T-helper 2 cell (primary cell): Measurements from ENCODE around the gene PRKAG1.

ENCODE experiments used
- DNase-seq, 5 experiments: peaks; one replicate each; pipeline versions ENCODE4 v3.0.0 to v3.0.0-alpha.2; 2012 to 2022

The PRKAG1 gene

GRCh38 chr12:48980389-48980952 lies 38.1 kb downstream of the PRKAG1 start:
- peak in 2 of 5 experiments; percentile 33 to 52 for DNase-seq

DNA sequence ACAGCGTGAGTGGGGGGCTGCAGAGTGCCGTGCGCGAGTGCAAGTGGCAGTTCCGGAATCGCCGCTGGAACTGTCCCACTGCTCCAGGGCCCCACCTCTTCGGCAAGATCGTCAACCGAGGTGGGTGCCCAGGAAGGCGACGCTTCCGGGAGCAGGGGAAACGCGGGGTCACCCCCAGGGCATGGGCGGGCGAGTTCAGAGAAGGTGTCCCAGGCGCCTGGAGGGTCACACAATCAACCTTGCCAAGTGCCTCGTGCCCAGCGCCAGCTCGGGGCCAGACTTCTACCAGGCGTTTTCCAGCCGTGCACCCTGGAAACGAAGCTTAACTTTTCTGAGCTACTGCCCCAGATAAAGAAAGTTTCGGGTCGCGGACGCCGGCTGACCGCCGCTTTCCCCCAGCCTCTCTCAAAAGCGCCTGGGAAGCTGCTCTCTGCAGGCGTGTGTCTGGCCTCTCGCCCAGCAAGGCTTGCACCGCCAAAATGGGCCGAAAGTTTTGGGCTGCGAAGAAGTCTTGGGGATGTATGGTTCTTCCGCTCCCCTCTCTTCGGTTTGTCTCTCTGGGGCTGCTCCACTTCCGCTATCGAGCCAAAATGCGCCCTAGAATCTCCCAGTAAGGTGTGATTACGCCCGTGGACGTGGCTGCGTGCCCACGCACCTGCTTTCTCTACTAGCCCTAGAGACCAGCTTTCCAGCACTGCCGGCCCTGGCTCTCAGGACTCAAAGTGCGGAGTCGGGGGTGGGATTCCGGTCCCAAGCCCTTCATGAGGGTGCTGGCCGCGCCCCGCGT lies 38.8 kb downstream of the PRKAG1 start:
- peak in 2 of 5 experiments; percentile 61 to 67 for DNase-seq

DNA sequence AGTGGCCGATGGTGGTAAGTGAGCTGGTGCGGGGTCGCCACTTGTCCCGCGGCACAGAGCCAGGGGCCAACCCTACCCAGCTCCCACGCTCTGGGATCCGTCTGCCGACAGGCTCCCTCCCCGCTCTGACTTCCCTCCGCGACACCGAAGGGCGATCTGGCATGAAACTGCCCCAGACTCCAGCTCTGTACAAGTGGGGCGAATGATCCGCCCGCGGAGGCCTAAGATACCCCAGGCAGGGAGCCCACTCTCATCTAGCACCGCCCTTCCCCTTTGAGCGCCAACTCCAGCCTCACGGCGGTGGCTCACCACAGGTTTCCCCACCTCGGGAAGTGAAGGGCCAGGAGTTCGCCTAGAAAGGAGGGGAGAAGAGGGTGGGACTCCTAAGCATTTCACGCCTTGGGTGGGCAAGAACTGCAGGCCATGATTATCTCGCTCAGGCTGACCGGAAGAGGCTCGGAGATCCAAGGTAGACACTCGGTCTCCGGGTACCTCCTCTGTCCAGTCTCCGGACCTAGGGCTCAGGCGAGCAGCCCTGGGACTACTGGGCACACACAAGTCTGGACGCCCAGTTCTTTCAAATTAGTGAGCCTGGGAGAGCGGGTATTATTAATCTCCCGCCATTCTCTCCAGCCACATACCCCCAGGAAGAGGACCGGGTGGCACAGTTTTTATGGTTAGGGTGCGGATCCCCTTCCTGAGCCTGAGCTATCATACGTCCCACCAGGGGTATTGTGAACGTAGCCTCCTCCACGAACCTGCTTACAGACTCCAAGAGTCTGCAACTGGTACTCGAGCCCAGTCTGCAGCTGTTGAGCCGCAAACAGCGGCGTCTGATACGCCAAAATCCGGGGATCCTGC lies 39.6 kb downstream of the PRKAG1 start:
- peak in 1 of 5 experiments; percentile 39 for DNase-seq

- DNase-seq, result no peak
Observed at GRCh38 chr12:48978291-48978740, 40.3 kb downstream of the PRKAG1 start, which contains the start of gene WNT1. TSS of gene WNT1 (plus strand) at chr12:48978322. CDS start at chr12:48978651, 329 bp downstream.

DNA sequence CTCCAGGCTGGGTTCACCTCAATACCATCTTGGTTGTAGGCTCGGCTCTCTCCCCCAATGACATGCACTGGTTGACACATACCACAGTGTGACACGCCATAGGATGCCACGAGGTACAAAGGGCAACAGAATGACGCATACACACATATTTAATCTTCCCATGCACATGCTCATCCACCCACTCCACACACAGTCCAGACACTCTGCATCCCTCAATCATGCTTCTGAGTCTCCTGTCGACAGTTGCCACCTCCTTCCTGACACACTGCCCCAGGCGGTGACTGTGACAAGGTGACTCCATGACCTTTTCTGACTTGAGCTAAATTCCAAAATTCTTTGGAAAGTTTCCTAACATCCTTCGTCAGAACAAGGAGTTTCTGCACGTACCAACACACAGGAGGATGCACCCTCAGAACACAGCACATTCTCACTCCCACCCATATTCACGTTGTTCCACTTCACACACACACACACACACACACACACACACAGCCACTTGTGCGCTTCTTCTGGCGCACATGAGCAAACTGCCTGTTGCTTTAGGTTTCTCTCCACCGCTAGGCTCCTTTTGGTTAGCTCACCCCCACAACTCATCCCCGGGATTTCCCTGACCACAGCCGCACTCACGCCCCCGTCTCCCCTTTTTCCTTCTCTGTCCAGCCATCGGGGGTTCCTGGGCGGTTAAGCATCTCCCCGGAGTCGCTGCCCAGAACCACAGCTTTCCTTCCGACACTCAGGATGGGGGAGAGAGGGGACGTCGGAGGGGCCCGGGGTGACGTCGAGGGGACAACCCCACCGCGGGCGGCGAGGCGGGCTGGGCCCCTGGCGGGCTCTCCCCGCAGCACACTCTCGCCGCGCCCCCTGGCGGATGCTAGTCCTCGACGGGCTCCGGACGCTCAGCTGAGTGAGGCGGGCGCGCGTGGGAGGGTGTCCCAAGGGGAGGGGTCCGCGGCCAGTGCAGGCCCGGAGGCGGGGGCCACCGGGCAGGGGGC lies 41.0 kb downstream of the PRKAG1 start:
- DNase-seq, result peak; percentile 74 to 87 (median 77)

- DNase-seq, result no peak
Observed at GRCh38 chr12:48973941-48974673, 44.5 kb downstream of the PRKAG1 start.

- DNase-seq, result no peak
Observed at GRCh38 chr12:48973531-48973930, 45.0 kb downstream of the PRKAG1 start.

GRCh38 chr12:48972952-48973483 lies 45.6 kb downstream of the PRKAG1 start:
- no peak for DNase-seq

- no peak for DNase-seq
Observed at GRCh38 chr12:48972213-48972951, 46.2 kb downstream of the PRKAG1 start.

- DNase-seq, result no peak
Observed at GRCh38 chr12:48970702-48971334, 47.8 kb downstream of the PRKAG1 start.

DNA sequence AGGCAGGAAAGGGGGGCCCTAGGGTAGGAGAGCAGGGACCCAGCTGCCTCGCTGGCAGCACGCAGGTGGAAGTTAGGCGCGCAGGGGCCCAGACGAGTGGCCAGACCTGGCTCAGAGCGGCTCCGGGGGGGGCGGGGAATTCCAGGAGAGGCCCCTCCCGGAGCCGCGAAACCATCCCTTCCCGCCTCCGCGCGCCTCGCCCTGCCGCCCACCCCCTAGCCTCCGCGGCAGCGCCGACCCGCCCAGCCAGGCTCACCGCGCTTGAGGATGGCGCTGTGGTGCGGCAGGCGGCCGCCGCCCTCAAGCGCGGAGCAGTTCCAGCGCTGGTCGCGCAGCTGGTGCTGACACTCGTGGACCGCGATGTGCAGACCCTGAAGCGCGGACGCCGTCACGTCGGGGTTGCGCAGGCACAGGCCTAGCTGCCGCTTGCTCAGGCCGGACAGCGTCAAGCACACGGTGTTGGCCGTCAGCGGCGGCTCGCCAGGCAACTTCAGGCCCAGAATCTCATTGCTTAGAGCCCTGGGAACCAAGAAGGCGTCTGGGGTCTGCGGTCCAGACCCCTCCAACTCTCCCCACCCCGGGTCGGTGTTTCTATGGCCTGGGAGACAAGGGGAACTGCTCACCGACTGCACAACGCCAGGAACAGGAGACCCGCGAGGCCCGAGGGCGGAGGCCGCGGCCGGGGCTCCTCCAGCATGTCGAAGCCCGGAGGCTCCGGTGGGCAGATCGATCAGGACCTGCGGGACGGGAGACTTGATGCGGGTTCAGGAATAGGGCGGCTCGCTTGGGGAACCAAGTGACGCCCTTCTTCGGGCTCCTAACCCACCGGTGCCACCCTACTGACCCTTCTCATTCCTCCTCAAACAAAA lies 48.5 kb downstream of the PRKAG1 start:
- DNase-seq, result peak in 2 of 5 experiments; percentile 22 to 26

DNA sequence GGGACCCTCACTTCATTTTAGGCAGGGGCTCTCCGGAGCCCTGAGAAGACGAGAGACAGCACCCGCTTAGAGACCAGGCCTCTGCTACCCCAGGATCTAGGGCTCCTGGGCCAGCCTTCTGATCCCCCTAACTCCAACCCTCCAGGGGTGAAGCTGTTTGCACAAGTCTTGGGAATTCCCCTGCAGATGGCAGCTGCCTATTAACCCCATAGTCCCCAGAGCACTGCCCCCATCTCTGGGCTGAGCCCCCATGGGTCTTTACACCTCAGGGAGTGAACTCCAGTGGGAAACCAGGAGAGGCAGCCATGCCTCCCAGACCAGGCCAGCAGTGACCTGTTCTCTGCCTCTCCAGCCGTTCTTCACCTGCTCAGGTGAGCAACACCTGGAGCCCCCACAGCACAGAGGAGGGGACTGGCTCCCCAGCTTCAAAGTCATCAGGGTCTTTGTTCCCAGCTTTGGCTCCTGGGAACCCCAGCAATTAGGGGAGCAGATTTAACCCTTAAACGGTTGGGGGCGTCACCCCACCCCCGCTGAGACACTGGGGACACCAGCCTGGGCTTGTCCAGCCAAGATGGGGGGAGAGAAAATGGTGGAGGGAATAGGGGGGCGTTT lies 49.3 kb downstream of the PRKAG1 start:
- DNase-seq, result no peak

GRCh38 chr12:48968467-48968866 lies 50.1 kb downstream of the PRKAG1 start:
- DNase-seq, result no peak

GRCh38 chr12:48967991-48968390 lies 50.6 kb downstream of the PRKAG1 start:
- DNase-seq, result no peak

GRCh38 chr12:48966177-48966895 lies 52.2 kb downstream of the PRKAG1 start:
- DNase-seq, result no peak

DNA sequence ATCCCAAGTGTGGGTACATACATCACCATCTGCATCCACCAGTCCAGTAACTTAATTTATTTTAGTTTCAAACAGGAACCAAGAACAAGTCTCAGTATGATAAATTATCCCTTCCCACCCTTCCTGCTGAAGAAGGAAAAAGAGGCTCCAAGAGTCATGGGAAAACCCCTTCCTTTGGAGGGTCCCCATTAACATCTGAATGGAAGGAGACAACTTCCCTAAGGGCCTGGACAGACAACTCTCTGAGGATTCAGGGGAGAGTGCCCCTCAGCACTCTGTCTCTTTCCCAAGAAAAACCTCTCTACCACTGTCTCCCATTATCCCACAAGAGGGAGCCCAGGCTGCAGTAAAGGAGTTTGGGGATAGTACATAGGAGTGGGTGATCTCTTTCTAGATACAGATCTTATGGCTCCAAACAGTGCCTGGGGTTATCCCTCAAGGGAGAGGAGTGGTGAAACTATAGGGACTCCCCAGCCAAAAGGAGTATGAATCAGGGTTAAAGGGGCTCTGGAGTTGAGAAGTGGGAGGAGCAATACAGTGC lies 53.2 kb downstream of the PRKAG1 start:
- DNase-seq, result no peak

GRCh38 chr12:48961801-48962200 lies 56.8 kb downstream of the PRKAG1 start:
- no peak for DNase-seq
